Testis (tissue), 2 donors: Measurements from ENCODE around the gene FMNL2.

Experiments
- POLR2A ChIP-seq: fragments of 450-650 bp; IDR thresholded peaks from one replicate; pipeline ENCODE4 v1.6.1; 2017; ENCODE audit warnings: antibody characterized with exemption, mild to moderate bottlenecking, moderate library complexity
- TF ChIP-seq, protein P1 (sequence below), 3 experiments: fragments of 450-650 bp in 2 of 3; fragments of 200-600 bp in 1 of 3; sonication (generic) in 1 of 3; IDR thresholded peaks; one replicate each; pipeline ENCODE4 v1.5.1; 2016 to 2019; ENCODE audit warnings: antibody characterized with exemption in 3 of 3, mild to moderate bottlenecking in 2 of 3, moderate library complexity in 1 of 3

DNA sequence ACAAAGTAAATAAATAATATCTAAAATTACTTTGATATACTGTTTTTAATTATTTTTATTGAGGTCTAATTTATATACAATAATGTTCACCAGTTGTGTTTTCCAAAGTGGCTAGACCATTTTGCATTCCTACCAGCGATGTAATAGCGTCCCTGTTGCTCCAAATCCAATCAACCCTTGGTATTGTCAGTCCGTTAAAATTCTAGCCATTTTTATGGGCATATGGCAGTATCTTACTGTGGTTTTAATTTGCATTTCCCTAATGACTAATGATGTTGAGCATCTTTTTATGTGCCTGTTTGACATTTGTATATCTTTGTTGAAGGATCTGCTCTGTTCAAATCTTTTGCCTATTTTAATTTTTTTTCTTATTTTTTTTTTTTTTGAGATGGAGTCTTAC lies 197.3 kb downstream of the FMNL2 start:
- TF ChIP-seq, protein P1, sequence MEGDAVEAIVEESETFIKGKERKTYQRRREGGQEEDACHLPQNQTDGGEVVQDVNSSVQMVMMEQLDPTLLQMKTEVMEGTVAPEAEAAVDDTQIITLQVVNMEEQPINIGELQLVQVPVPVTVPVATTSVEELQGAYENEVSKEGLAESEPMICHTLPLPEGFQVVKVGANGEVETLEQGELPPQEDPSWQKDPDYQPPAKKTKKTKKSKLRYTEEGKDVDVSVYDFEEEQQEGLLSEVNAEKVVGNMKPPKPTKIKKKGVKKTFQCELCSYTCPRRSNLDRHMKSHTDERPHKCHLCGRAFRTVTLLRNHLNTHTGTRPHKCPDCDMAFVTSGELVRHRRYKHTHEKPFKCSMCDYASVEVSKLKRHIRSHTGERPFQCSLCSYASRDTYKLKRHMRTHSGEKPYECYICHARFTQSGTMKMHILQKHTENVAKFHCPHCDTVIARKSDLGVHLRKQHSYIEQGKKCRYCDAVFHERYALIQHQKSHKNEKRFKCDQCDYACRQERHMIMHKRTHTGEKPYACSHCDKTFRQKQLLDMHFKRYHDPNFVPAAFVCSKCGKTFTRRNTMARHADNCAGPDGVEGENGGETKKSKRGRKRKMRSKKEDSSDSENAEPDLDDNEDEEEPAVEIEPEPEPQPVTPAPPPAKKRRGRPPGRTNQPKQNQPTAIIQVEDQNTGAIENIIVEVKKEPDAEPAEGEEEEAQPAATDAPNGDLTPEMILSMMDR (IDR thresholded peaks at IDR 0.05): no peak
- TF ChIP-seq POLR2A: no peak
